GM12891 (cell line): ENCODE measurements around the gene CXXC5.

Experiments
- POLR2A ChIP-seq: IDR thresholded peaks from 2 replicates; pipeline ENCODE4 v1.6.1; 2011; ENCODE audit warnings: low read depth, low read length, control low read depth
- POLR2AphosphoS5 ChIP-seq: IDR thresholded peaks from 2 replicates; pipeline ENCODE4 v1.6.1; 2011; ENCODE audit warnings: low read depth, low read length, control low read depth
- POU2F2 ChIP-seq: IDR thresholded peaks from 2 replicates; pipeline ENCODE4 v1.6.1; 2011; ENCODE audit warnings: low read depth, mild to moderate bottlenecking, control low read depth, low read length, moderate library complexity
- TAF1 ChIP-seq: IDR thresholded peaks from 2 replicates; pipeline ENCODE4 v1.6.1; 2011; ENCODE audit warnings: low read depth, low read length, control low read depth

- no peak for TF ChIP-seq POLR2A
- TF ChIP-seq POLR2AphosphoS5 = no peak
- TF ChIP-seq POU2F2 = 0 out of 2 replicates have a peak, but pooled peaks have one; percentile 11
- TF ChIP-seq TAF1 = no peak
Observed at GRCh38 chr5:139654871-139655491, 6.8 kb downstream of the CXXC5 start.
